Measurements from ENCODE around the gene NPY2R.

- TF ChIP-seq CTCF (IDR thresholded peaks at IDR 0.05; ENCODE audit: poor library complexity, severe bottlenecking) (no peak), REST (IDR thresholded peaks at IDR 0.05; ENCODE audit: borderline replicate concordance) (no peak), EP300 (conservative IDR thresholded peaks at IDR 0.05; ENCODE audit: poor library complexity, severe bottlenecking) (no peak), EZH2 (IDR thresholded peaks at IDR 0.05; ENCODE audit: borderline replicate concordance, insufficient read depth, low read length, poor library complexity, severe bottlenecking) (no peak)
These were observed 33.2 kb downstream of the NPY2R start for GRCh38 chr4:155241664-155242063.
